DMS114 treated with DMSO at 0.1 percent for 48 hours (cell line): ENCODE data around the gene STK25.
A peak's percentile ranks its signal among the peaks of the same experiment; 100 is the strongest.
"Not testable (repeated sequence)": the region's sequence is repeated elsewhere in the genome, so short reads cannot be mapped to it uniquely, and the experiment has no call there.

ENCODE experiments used
- DNase-seq: peaks from one replicate; lab custom pipeline; 2025; ENCODE audit not compliant: unreplicated experiment; lab: John Stamatoyannopoulos, UW

The STK25 gene

GRCh38 chr2:241540401-241540770 is 32.0 kb upstream of the STK25 start:
- no peak for DNase-seq

DNA sequence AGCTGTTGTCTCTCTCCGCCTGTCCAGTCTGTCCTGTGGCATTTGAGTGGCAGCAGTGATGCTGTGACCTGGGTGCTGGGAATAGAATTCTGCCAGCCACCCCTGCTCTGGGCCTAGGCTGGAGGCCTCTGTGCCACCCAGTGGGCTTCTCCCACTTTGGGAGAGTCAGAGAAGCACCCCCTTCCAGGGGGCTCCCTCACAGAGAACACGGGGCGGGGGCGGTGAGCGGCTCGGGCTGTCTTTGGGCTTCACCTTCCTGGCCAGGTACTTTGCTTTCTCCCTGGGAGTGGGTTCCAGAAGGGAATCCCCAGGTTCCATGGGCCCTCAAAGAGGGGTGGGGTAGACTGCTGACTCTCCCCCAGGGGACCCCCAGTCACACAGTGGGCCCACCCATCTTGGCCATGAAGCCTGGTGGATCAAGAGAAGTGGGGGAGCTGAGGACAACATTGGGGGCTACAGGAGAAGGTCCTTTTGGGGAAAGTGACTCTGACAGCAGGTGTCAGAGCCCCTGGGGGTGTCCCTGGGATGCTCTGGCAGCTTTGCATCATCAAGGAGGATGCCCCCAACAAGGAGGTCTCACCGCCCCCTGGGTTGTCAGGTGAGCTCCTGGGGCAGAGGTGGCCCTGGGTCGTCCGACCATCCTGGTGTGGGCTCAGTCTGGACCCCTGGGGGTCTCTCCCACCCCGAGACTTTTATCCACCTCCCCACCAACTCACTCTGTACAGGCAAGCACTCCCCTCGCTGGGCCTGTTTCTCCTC is 31.4 kb upstream of the STK25 start:
- no peak for DNase-seq

DNA sequence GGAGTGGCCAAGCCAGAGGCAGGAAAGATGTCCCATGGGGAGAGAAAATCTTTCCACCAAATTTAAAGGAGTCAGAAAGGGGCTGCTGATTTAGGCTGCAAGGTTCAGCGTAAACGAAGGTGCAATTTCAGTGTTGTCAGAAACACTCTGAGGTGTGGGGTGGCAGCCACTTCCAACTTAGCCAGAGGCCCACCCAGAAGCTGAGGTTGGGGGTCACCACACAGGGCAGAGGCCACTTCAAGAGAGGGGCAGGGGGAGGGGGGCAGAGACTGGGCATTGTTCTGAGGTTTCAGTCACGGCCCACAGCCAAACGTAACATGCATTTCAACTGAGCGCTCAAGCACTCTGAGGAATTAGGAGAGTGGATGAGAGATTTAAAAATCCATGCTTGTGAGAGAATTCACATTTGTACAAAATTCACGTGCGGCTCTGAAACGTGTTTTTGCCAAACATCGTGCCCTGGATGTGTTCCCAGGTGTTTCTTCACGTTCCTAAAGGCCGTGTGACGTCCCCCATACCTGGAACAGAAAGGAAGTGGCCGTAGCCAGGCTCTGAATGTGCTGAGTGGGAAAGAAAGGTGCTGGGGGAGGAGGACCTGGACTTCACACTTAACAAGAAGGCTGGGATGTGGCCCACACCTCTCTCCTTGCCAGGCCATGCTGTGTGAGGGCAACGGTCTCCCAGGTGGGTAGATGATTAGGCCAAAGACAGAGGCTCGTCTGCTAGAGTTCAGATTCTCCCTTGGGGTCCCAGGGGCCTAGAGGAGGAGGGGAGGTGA is 30.6 kb upstream of the STK25 start:
- no peak for DNase-seq

DNA sequence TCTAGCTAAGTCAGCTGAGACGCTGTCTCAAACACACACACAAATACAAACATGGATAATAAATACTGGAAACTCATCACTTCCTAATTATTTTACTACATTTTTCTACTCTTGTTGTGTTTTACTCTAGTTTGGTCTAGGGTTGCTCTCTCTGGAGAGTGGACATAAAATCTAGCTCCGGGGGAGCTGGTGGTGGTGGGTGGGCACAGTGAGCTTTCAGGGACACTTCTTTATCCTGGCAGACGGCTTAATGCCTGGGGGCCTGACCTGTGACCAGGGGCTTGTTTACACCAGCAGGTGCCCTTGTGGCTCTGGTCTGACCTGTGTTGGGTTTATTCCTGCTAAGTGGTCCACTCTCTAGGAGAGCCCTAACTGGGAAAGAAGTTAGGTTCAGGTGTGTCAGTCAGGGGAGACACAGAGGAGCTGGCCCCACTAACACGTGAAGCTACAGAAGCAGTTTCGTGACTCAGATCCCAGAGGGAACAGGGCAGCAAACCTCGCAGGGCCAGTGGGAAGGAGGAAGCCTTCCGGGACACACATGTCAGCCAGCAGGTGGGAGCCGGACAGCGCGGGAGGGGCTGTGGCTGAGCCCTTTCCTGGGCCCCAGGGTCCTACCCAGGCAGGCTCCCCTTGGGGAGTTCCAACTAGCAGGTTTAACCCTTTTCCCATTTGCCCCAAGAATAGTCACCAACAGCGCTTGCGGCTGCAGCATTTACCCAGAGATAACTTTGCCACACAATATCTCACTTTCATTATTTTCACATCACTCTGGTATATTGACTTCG is 27.7 kb upstream of the STK25 start:
- no peak for DNase-seq

- DNase-seq: no peak
These were observed 26.5 kb upstream of the STK25 start for GRCh38 chr2:241534701-241535375.

DNA sequence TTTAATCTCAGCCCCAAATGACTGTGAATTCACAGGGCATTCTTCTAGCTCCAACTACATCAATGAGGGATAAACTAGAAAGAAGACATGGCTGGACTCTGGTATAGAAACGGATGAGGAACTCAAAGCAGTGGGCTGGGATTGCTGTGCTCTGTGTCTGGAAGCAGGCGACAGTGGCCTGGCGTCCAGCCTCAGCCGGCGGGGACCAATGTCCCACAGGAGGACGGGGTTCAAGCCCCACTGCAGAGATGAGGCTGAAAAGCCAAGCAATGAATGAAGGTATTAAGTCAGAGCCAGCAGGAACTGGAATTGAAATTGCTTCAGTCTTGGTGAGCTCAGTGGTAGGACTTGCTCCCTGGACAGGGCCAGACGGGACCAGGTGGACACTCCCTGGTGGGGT is 25.9 kb upstream of the STK25 start:
- no peak for DNase-seq

DNA sequence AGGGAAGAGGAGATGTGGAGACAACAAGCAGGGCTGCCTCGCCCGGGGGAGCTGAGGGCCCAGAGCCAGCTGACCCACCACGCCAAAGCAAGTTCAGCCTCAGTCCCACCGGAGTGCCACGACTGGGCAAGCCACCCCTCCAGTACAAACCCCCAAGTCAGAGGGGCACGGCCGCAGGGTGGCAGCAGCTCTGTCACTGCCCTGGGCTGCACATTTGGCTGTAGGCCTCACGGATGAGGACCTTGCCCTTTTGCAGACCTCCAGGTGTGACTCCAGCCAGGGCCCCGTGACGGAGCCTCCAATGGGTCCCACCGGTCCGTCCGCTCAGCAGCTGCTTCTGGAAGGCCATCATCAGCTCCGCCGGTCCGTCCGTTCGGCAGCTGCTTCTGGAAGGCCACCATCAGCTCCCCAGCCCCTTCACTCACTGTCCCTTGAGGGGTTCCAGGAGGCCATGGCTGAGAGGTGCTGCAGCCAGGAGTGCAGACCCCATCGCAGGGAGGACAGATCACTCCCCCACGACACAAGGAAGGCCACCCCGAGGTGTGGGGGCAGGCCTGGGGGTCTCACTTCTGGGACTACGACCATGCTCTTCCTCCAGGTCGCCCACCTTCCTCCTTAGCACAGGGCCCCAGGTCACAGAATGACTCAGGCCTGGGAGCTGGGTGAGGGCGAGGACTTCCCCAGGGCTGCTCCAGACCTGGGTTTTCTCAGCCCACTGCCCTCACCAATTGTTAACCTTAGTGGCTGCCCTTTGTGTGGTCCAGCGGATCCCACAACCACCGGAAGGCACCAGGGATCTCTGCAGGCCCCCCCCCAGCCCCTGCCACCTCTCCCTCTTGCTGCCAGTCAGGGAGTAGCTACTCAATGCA is 24.6 kb upstream of the STK25 start:
- DNase-seq: no peak

DNA sequence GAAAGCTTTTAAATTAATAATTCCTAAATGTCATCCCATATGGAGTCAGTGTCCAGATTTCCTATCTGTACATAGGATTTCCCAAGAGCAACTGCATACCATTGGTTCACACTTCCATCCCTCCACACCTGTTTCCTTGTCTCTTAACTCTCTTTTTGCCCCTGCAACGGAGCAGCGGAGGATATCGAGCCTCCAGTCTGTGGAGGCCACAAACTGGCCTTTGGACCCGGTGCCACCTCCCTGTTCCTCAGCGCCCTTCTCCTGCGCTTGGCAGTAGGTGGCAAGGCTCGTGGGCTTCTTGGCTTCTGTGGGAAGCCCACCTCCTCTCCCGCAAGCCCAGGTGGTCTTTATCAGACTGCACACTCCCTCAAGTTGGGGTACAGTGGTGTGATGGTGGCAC is 23.8 kb upstream of the STK25 start:
- no peak for DNase-seq

DNA sequence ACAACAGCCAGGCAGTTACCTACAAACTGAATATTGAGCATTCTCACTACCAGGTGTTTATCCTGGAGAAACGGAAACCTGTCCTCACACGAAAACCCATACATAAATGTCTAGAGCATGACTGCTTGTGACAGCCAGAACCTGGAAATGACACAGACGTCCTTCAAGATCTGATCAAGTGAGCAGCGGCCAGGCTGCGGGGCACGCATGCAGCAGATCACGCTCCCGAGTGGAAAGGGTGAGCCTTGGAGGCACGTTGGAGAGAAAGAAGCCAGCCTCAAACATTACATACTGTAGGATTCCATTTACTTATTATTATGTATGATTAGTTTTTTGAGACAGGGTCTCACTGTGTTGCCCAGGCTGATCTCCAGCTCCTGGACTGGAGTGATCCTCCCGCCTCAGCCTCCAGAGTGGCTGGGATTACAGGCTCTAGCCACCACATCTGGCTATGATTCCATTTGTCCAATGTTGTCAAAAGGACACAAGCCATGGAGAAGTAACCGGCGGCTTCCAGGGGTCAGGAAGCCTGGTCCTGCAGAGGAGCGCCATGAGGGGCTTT is 22.9 kb upstream of the STK25 start:
- DNase-seq: no peak

DNA sequence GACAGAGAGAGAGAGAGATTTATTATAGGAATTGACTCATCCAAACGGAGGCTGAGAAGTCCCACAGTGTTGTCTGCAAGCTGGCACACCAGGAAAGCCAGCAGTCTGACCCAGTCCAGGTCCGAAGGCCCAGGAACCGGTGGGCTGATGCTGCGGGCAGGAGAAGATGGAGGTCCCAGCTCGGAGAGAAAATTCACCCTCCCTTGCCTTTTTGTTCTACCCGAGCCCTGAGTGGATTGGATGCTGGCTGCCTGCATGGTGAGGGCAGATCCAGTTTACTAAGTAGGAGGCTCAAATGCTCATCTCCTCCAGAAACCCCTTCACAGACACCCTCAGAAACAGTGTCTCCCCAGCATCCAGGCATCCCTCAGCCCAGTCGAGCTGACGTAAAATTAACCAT is 22.2 kb upstream of the STK25 start:
- no peak for DNase-seq

DNA sequence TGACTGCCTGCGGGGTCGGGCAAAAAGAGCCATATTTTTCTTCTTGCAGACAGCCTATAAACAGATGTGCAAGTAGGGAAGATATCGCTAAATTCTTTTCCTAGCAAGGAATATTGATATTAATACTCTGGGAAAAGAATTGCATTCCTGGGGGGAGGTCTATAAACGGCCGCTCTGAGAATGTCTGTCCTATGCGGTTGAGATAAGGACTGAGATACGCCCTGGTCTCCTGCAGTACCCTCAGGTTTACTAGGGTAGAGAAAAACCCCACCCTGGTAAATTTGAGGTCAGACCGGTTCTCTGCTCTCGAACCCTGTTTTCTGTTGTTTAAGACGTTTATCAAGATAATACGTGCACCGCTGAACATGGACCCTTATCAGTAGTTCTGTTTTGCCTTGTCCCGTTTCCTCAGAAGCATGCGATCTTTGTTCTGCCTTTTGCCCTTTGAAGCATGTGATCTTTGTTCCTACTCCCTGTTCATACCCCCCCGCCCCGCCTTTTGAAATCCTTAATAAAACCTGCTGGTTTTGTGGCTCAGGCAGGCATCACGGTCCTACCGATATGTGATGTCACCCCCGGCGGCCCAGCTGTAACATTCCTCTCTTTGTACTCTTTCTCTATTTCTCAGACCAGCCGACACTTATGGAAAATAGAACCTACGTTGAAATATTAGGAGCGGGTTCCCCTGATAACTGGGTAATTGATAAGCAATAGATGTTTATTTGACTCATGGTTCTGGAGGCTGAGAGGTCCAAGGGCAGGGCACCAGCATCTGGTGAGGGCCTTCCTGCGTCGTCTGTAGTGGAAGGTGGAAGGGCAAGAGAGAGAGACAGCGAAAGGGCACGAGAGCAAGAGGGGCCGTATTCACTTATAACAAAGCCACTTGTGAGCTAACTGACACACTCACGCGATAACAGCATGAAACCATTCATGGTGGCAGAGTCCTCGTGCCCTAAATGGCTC is 17.7 kb upstream of the STK25 start:
- not testable (repeated sequence) for DNase-seq

DNA sequence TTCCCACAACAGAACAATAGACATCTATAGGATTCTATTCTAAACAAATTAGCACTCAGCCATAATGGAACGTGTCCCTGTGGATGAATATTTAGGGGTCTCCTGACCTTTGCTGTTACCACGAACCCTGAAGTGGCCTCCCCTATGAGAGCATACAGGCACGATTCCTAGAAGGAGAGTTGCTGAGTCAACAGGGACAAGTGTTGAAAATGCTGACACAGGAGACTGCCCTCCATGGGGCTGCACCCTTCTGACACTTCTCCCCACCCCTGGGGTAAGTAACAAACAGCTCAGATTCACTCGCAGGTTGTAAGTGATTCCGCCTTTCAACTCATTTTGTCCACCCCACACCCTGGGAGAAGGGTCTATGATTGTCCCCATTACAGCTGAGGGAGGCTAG is 14.1 kb upstream of the STK25 start:
- no peak for DNase-seq

DNA sequence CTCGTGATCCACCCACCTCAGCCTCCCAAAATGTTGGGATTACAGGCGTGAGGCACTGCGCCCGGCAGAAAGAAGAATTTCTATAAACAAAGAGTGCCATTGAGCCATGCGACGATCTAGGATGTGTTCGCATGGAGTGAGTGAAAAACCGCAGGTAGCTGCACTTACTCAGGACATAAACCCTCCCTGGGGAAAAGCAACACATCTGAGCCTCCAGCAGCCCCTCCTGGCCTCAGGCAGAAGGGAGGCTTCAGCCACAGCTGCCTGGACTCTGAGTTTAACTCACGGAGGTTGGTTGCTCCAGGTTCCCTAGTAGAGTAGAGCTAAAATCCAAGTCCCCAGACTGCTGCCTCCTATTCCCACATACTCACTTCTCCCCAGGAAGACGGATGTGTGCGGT is 11.3 kb upstream of the STK25 start:
- DNase-seq: no peak

DNA sequence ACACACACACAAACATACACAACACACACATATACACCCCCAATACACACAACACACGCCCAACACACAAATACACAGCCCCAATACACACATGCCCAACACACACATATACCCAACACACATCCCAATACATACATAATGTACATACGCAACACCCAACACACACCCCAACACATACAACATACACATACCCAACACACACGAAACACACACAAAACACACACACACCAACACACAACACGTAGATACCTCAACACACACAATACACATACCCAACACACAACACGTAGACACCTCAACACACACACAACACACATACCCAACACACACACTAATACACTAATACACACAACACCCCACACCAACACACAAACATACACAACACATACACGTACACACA is 8.9 kb upstream of the STK25 start:
- no peak for DNase-seq

DNA sequence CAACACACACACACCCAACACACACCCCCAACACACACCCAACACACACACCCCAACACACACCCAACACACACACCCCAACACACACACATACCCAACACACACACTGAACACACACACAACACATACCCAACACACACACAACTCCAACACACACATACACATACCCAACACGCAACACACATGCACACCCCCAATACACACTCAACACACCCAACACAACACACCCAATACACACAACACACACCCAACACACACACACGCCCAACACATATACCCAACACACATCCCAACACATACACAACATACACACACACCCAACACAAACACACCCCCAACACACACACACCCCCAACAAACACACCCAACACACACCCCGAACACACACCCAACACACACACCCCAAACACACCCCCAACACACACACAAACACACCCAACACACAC is 8.2 kb upstream of the STK25 start:
- no peak for DNase-seq

GRCh38 chr2:241514986-241515737 is 6.8 kb upstream of the STK25 start:
- peak; percentile 23 for DNase-seq

GRCh38 chr2:241514553-241514952 is 6.2 kb upstream of the STK25 start:
- no peak for DNase-seq

DNA sequence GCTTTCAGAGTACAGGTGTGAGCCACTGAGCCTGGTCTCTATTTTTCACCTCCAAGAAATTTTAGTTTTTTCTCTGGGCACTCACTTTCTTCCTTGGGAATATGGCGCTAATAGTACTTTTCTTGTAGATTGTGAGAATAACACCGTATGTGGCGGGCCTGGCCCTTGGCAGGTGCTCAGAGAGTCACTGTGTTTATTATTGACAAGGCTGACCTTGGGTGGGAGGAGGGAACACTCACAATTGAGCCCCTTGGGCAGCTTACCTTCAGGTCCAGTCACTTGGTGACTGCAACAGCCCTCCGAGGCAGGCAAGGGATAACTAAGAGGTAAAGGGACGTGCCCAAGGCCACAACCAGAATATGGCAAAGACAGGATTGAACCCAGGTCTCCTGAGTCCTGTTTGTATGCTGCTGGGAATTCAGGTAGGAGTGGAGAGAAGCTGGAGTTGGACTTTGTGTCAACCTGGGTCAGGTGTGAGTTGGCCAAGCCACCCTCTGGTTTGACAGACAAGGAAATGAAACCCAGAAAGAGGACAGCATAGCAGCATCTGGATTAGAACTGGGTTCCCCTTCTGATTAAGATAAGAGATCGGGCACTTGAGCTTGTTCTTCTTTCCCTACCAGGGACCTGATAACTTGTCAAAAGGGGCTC is 2.8 kb upstream of the STK25 start:
- DNase-seq: no peak
